A673 (cell line): ENCODE data around the gene ENTPD8. TPM values are rescaled to one million over a fixed set of nuclear protein-coding genes. Genes with fewer than 3 reads are reported as not detected.

ENCODE experiments used
- BruUV-seq: library from RNA; stranded (reverse); fragments of 400-500 nt; replicated peaks from 2 replicates; lab custom pipeline; 2021; lab: Mats Ljungman, UMichigan
- CTCF ChIA-PET: fragments of 300-600 bp; sonication (Branson Sonifier 250); formaldehyde crosslinking; loops from one replicate; lab custom pipeline; 2022; ENCODE audit warnings: antibody characterized with exemption; lab: Charles Lee
- POLR2A ChIA-PET: fragments of 300-600 bp; sonication (Branson Sonifier 250); formaldehyde crosslinking; loops from one replicate; lab custom pipeline; 2022; ENCODE audit warnings: antibody characterized with exemption; ENCODE audit not compliant: low non-redundant PET; lab: Charles Lee
- DNase-seq: peaks from one replicate; pipeline ENCODE4 v3.0.0-alpha.2; 2015; ENCODE audit warnings: low spot score
- H3K27ac ChIP-seq: fragments of 200-600 bp; sonication (generic); 2 replicates; pipeline ENCODE4 v1.5.1; 2016; ENCODE audit warnings: mixed run types, low read depth, mild to moderate bottlenecking, mixed read lengths, antibody characterized with exemption, low read length; ENCODE audit not compliant: poor library complexity, severe bottlenecking
- H3K27me3 ChIP-seq: fragments of 200-600 bp; sonication (generic); replicated peaks from 2 replicates; pipeline ENCODE4 v1.6.1; 2017; ENCODE audit warnings: mixed run types, low read depth, mild to moderate bottlenecking, mixed read lengths, antibody characterized with exemption, low read length; ENCODE audit not compliant: insufficient read depth, poor library complexity
- H3K36me3 ChIP-seq: fragments of 200-600 bp; sonication (generic); 2 replicates; pipeline ENCODE4 v1.6.1; 2016; ENCODE audit warnings: mixed run types, mild to moderate bottlenecking, mixed read lengths, antibody characterized with exemption, low read length; ENCODE audit not compliant: insufficient read depth, poor library complexity, severe bottlenecking
- H3K4me1 ChIP-seq: fragments of 200-600 bp; sonication (generic); 2 replicates; pipeline ENCODE4 v1.6.1; 2017; ENCODE audit warnings: mixed run types, mild to moderate bottlenecking, mixed read lengths, antibody characterized with exemption, low read length; ENCODE audit not compliant: insufficient read depth, poor library complexity, severe bottlenecking
- H3K4me3 ChIP-seq: fragments of 200-600 bp; sonication (generic); 2 replicates; pipeline ENCODE4 v1.5.1; 2016; ENCODE audit warnings: low read depth, mixed run types, mild to moderate bottlenecking, mixed read lengths, low read length; ENCODE audit not compliant: poor library complexity, severe bottlenecking
- H3K9me3 ChIP-seq: fragments of 200-600 bp; sonication (generic); 2 replicates; pipeline ENCODE4 v1.6.1; 2016; ENCODE audit warnings: mixed run types, low read depth, mild to moderate bottlenecking, mixed read lengths, antibody characterized with exemption, low read length; ENCODE audit not compliant: poor library complexity, severe bottlenecking
- EZH2 ChIP-seq: fragments of 200-600 bp; sonication (generic); IDR thresholded peaks from 2 replicates; pipeline ENCODE4 v1.6.1; 2017; ENCODE audit warnings: borderline replicate concordance, low read depth, mild to moderate bottlenecking, mixed read lengths, antibody characterized with exemption, low read length; ENCODE audit not compliant: poor library complexity, severe bottlenecking
- intact Hi-C: fragments of 100-400 bp; cut with micrococcal nuclease; formaldehyde crosslinking; loops from one replicate; pipeline ENCODE4 v1.10.0; 2022; ENCODE audit not compliant: unreplicated experiment
- total RNA-seq: library from RNA; stranded (reverse); gene quantifications from 2 replicates; pipeline ENCODE4 v1.2.3, GENCODE V29; 2021
- TF ChIP-seq, protein P1 (sequence below): fragments of 300-800, 200-600 bp; sonication (generic); conservative IDR thresholded peaks from 2 replicates; pipeline ENCODE4 v1.5.1; 2017; ENCODE audit warnings: low read depth, mild to moderate bottlenecking, antibody characterized with exemption, low read length, moderate library complexity, mixed read lengths

ENTPD8 gene
- total RNA-seq, 1 experiment from 2014 or later: not detected

DNA sequence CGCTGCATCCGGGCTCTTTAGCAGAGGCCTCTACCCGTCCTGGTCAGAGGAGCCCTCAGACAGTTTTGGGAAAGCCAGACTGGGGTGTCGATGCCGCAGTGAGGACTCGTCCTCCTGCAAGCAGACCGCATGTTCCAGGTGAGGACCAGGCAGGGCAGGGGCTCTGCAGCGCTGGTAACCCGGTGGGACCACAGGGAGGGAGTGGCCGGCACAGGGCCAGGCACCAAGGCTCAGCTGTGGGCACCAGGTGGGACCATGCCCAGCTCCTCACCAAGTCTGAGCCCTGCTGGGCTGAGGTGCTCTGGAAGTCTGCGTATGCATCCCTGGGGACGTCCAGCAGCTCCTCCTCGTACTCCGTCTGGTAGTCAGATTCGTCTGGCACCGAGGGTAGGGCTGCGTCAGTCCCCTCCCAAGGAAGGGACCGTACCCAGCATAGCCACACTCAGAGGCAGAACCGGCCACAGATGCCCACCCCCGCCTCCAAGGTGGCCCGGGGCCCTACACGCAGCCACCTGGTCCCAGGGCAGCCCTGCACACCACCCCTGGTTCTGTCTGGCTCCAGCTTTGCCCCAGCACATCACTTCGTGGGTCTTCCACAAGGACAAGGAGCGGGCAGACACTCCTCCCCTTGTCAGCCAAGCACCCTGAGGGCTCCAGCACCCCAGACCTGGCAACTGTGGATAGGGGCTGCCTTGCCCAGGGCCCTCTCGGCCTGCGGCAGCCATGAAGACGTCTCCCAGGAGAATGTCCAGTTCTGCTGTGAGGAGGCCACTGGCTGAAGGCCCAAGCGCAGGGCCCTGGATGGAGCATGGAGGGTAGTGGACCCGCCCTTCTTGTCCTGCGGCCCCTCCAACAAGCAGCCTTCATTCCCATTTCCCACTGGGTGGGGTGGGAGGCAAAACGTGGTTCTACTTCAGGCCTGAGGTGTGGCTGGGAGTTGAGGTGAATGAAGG is 19.5 kb upstream of the ENTPD8 start:
- TF ChIP-seq, protein P1, sequence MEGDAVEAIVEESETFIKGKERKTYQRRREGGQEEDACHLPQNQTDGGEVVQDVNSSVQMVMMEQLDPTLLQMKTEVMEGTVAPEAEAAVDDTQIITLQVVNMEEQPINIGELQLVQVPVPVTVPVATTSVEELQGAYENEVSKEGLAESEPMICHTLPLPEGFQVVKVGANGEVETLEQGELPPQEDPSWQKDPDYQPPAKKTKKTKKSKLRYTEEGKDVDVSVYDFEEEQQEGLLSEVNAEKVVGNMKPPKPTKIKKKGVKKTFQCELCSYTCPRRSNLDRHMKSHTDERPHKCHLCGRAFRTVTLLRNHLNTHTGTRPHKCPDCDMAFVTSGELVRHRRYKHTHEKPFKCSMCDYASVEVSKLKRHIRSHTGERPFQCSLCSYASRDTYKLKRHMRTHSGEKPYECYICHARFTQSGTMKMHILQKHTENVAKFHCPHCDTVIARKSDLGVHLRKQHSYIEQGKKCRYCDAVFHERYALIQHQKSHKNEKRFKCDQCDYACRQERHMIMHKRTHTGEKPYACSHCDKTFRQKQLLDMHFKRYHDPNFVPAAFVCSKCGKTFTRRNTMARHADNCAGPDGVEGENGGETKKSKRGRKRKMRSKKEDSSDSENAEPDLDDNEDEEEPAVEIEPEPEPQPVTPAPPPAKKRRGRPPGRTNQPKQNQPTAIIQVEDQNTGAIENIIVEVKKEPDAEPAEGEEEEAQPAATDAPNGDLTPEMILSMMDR: no peak
- no peak for TF ChIP-seq EZH2
- no peaks in the 10 kb centered on the region for H3K27me3 ChIP-seq
- no peak overlapping the region for H3K4me3 ChIP-seq
- no peaks in the 10 kb centered on the region for H3K9me3 ChIP-seq
- no peak overlapping the region for H3K27ac ChIP-seq
- H3K36me3 ChIP-seq: no peaks in the 10 kb centered on the region
- peaks cover 13% of the 10 kb centered on the region for H3K4me1 ChIP-seq
- DNase-seq: no peak
- POLR2A ChIA-PET: interaction anchor here (0.6 kb wide), 1 partner anchor 10 kb away, joined by 3 read pairs; no protein-coding TSS in a partner anchor
- CTCF ChIA-PET: no interaction called here
- intact Hi-C loops: no loop called here
- BruUV-seq: no TSS peak

DNA sequence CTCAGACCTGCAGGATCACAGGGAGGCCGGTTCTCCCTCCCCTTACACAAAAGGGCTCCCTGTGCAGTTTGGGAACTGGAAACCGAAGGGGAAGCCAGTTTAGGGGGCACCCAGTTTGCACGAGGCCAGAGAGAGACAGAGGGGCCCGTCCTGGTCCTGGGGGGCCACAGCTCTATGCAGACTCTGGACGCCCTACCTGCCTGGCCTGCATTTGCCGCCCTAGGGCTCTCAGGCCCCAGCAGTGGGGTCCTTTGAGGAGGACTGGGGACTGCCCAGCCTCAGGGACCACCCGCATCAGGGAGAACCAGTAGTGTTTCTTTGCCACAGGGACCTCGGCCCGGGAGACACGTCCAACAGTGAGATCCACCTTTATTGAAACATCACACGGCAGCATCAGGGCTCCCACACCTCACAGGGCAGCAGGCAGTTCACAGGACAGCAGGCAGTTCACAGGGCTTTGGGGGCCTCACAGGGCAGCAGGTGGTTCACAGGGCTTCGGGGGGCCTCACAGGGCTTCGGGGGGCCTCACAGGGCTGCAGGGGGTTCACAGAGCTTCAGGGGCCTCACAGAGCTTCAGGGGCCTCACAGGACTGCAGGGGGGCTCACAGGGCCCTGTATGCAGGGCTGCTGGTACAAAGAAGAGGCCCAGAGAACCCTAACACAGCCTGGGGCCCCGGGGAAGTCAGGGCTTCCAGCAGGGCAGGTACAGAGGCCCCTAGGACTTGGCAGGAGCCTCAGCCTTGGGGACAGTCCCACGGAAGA is 18.6 kb upstream of the ENTPD8 start:
- ChIA-PET POLR2A (interaction anchor here (0.6 to 0.7 kb wide), 3 partner anchors 10 to 93 kb away, joined by 3 read pairs; no protein-coding TSS in a partner anchor), CTCF (interaction anchor here (0.6 kb wide), 1 partner anchor 223 kb away, joined by 3 read pairs; no protein-coding TSS in a partner anchor)
- H3K27me3 ChIP-seq: no peaks in the 10 kb centered on the region
- H3K4me3 ChIP-seq: peak overlapping the region; percentile 80
- no peak for TF ChIP-seq EZH2
- BruUV-seq: no TSS peak
- H3K4me1 ChIP-seq: peaks cover 13% of the 10 kb centered on the region
- no peak for DNase-seq
- no peaks in the 10 kb centered on the region for H3K36me3 ChIP-seq
- peak overlapping the region; percentile 79 for H3K27ac ChIP-seq
- intact Hi-C loops: no loop called here
- H3K9me3 ChIP-seq: no peaks in the 10 kb centered on the region

DNA sequence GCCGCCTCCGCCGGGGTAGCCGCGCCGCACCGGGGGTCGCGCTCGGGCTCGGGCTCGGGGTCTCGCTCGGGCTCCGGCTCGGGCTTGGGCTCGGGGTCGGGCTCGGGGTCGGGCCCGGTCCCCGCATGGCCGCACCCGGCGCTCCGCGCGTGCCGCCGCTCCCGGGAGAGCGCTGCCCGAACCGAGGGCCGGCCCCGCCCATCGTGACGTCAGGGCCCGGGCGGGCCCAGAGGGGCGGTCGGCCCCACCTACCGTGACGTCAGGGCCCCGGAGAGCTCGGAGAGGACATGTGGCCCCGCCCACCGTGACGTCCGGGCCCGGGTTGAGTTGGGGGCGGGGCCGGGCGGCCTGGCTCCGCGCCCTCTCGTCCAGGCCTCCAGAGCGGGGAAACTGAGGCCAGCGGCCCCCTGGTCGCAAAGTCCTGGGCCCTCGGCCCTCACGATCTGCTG is 18.0 kb upstream of the ENTPD8 start, which contains the start of gene NSMF:
Gene NSMF, minus strand, starts transcription at position 183 of the 449 bp plus-strand sequence. CDS start 232 bp downstream, outside the sequence.
- peak within 1 kb of the TSS; percentile 79 for H3K27ac ChIP-seq
- POLR2A ChIA-PET: interaction anchor here (0.6 to 0.7 kb wide), 2 partner anchors 32 to 93 kb away, joined by 3 read pairs; no protein-coding TSS in a partner anchor
- intact Hi-C loops: no loop called here
- DNase-seq: peak; percentile 92
- CTCF ChIA-PET: interaction anchor here (0.6 kb wide), 1 partner anchor 222 kb away, joined by 3 read pairs; no protein-coding TSS in a partner anchor
- BruUV-seq: no TSS peak
- no peaks in the 10 kb centered on the region for H3K27me3 ChIP-seq
- no peaks in the 10 kb centered on the region for H3K36me3 ChIP-seq
- no peak for TF ChIP-seq EZH2
- TF ChIP-seq, protein P1: no peak
- H3K4me3 ChIP-seq: peak within 1 kb of the TSS; percentile 80
- H3K4me1 ChIP-seq: peaks cover 16% of the 10 kb centered on the region
- no peaks in the 10 kb centered on the region for H3K9me3 ChIP-seq
